HepG2 (cell line): ENCODE results near the gene ZNF530. TPM values are rescaled to one million over a fixed set of nuclear protein-coding genes. Genes with fewer than 3 reads are reported as not detected.

ENCODE experiments used
- CHD2 ChIP-seq: IDR thresholded peaks from 2 replicates; pipeline ENCODE4 v1.6.1; 2011; ENCODE audit warnings: low read depth, low read length, improper control_type of control experiment
- ELF3 ChIP-seq: IDR thresholded peaks from 2 replicates; pipeline ENCODE4 v1.6.1; 2016; ENCODE audit warnings: missing genetic modification reagents, missing compliant biosample characterization
- ESRRA ChIP-seq: sonication (generic); formaldehyde crosslinking; IDR thresholded peaks from 2 replicates; pipeline ENCODE4 v1.5.1; 2020; ENCODE audit warnings: mild to moderate bottlenecking, low read depth, missing genetic modification reagents
- FOSL2 ChIP-seq: sonication (generic); formaldehyde crosslinking; IDR thresholded peaks from 2 replicates; pipeline ENCODE4 v1.4.0; 2020; ENCODE audit warnings: missing genetic modification reagents
- FOXP1 ChIP-seq, 2 experiments: fragments of 450-650 bp in 1 of 2; IDR thresholded peaks; 2 replicates each; pipeline ENCODE4 v1.6.1; 2017 to 2018; ENCODE audit warnings: antibody characterized with exemption in 1 of 2
- HMG20A ChIP-seq: IDR thresholded peaks from 2 replicates; pipeline ENCODE4 v1.6.1; 2016; ENCODE audit warnings: borderline replicate concordance
- IRF2 ChIP-seq: IDR thresholded peaks from 2 replicates; pipeline ENCODE4 v1.6.1; 2018; ENCODE audit warnings: missing genetic modification reagents, missing compliant biosample characterization
- JDP2 ChIP-seq: sonication (generic); formaldehyde crosslinking; IDR thresholded peaks from 2 replicates; pipeline ENCODE4 v1.8.1; 2022; ENCODE audit warnings: missing genetic modification reagents, borderline replicate concordance
- MAFF ChIP-seq: IDR thresholded peaks from 2 replicates; pipeline ENCODE4 v1.6.1; 2011; ENCODE audit warnings: low read depth, low read length, improper control_type of control experiment
- MTA1 ChIP-seq: sonication (generic); formaldehyde crosslinking; IDR thresholded peaks from 2 replicates; pipeline ENCODE4 v1.4.0; 2020; ENCODE audit warnings: missing genetic modification reagents, mild to moderate bottlenecking, borderline replicate concordance
- SIX1 ChIP-seq: sonication (generic); formaldehyde crosslinking; IDR thresholded peaks from 2 replicates; pipeline ENCODE4 v1.4.0; 2020; ENCODE audit warnings: missing genetic modification reagents, borderline replicate concordance
- THAP7 ChIP-seq: sonication (generic); formaldehyde crosslinking; IDR thresholded peaks from 2 replicates; pipeline ENCODE4 v1.8.1; 2023; ENCODE audit warnings: mild to moderate bottlenecking, missing genetic modification reagents
- THRA ChIP-seq: sonication (generic); formaldehyde crosslinking; IDR thresholded peaks from 2 replicates; pipeline ENCODE4 v1.4.0; 2020; ENCODE audit warnings: missing genetic modification reagents, borderline replicate concordance
- ZFP1 ChIP-seq: IDR thresholded peaks from 2 replicates; pipeline ENCODE4 v1.6.1; 2016
- ZNF143 ChIP-seq: sonication (generic); formaldehyde crosslinking; IDR thresholded peaks from 2 replicates; pipeline ENCODE4 v1.4.0; 2020; ENCODE audit warnings: missing genetic modification reagents
- ZNF207 ChIP-seq: fragments of 450-650 bp; IDR thresholded peaks from 2 replicates; pipeline ENCODE4 v1.6.1; 2016; ENCODE audit warnings: antibody characterized with exemption, borderline replicate concordance
- ZNF280B ChIP-seq: sonication (generic); formaldehyde crosslinking; IDR thresholded peaks from 2 replicates; pipeline ENCODE4 v1.5.0; 2020; ENCODE audit warnings: missing genetic modification reagents, mild to moderate bottlenecking, borderline replicate concordance
- ZNF3 ChIP-seq: IDR thresholded peaks from 2 replicates; pipeline ENCODE4 v1.7.0; 2017; ENCODE audit warnings: inconsistent platforms
- ZNF354B ChIP-seq: sonication (generic); formaldehyde crosslinking; IDR thresholded peaks from 2 replicates; pipeline ENCODE4 v1.8.0; 2022; ENCODE audit warnings: mild to moderate bottlenecking, missing genetic modification reagents
- ZNF710 ChIP-seq: sonication (generic); formaldehyde crosslinking; IDR thresholded peaks from 2 replicates; pipeline ENCODE4 v1.5.0; 2020; ENCODE audit warnings: mild to moderate bottlenecking, missing genetic modification reagents, borderline replicate concordance
- ZNF850 ChIP-seq: sonication (generic); formaldehyde crosslinking; conservative IDR thresholded peaks from 2 replicates; pipeline ENCODE4 v1.9.0; 2021; ENCODE audit warnings: mild to moderate bottlenecking, missing genetic modification reagents
- ZSCAN25 ChIP-seq: sonication (generic); formaldehyde crosslinking; IDR thresholded peaks from 2 replicates; pipeline ENCODE4 v1.8.0; 2022; ENCODE audit warnings: mild to moderate bottlenecking, missing genetic modification reagents
- ZUFSP ChIP-seq: sonication (generic); formaldehyde crosslinking; IDR thresholded peaks from 2 replicates; pipeline ENCODE4 v1.9.0; 2021; ENCODE audit warnings: missing genetic modification reagents, mild to moderate bottlenecking, borderline replicate concordance
- polyA plus RNA-seq, 8 experiments: library from polyadenylated mRNA; depleted of rRNA in 3 of 8; stranded (reverse) in 7 of 8; unstranded in 1 of 8; fragments of >200 nt; fragmentation: Illumina TruSeq in 4 of 8; extraction: Trizol in 4 of 8; gene quantifications; 2 replicates each; pipeline versions ENCODE4 v1.2.1 to v1.2.3, GENCODE V29; 2011 to 2016; ENCODE audit warnings: low read depth in 4 of 8, missing spikeins in 1 of 8, mixed read lengths in 1 of 8; ENCODE audit not compliant: insufficient read depth in 1 of 8
- total RNA-seq, 5 experiments: library from RNA; depleted of rRNA; stranded (reverse); fragments of >200 nt; fragmentation: Illumina TruSeq; extraction: Trizol; gene quantifications; 2 replicates each; pipeline ENCODE4 v1.2.3, GENCODE V29; 2016; ENCODE audit warnings: low read depth in 1 of 5

The ZNF530 gene
- total and polyA plus RNA-seq, 2 of the 13 experiments (the other 11 are each of a cell fraction or from before 2014, with no cell fraction given): 1.1 to 7.8 TPM

GRCh38 chr19:57599761-57600383 is at the start of gene ZNF530 (continued):
- TF ChIP-seq ZNF143 (peak; percentile 99), ZNF280B (CRISPR knock-in tag) (peak; percentile 68; the same call in 1 of the 2 replicates), THAP7 (CRISPR knock-in tag) (peak; percentile 41; the same call in 1 of the 2 replicates), ZNF207 (no peak), MTA1 (CRISPR knock-in tag) (no peak; the same call in 1 of the 2 replicates), SIX1 (CRISPR knock-in tag) (no peak), JDP2 (CRISPR knock-in tag) (no peak), ZSCAN25 (CRISPR knock-in tag) (peak; percentile 70; the same call in 1 of the 2 replicates), ZNF354B (no peak), CHD2 (no peak), FOXP1 (IDR thresholded peaks at IDR 0.05) (no peak), FOXP1 (CRISPR knock-in tag; IDR thresholded peaks at IDR 0.05) (no peak), ZNF710 (CRISPR knock-in tag) (no peak), THRA (CRISPR knock-in tag) (no peak), FOSL2 (CRISPR knock-in tag) (no peak), ZNF850 (CRISPR knock-in tag) (no peak), IRF2 (CRISPR knock-in tag) (peak; percentile 97), ZFP1 (CRISPR knock-in tag) (no peak), HMG20A (CRISPR knock-in tag) (no peak), ZNF3 (CRISPR knock-in tag) (no peak), MAFF (no peak), ESRRA (CRISPR knock-in tag) (no peak), ZUFSP (CRISPR knock-in tag) (no peak), ELF3 (peak; percentile 71)
